C4-2B (cell line): Measurements from ENCODE around the gene CNTFR.

Experiments
- H3K27ac ChIP-seq: fragments of 450-650 bp; 2 replicates; pipeline ENCODE4 v1.5.1; 2017
- ZFX ChIP-seq: fragments of 450-650 bp; IDR thresholded peaks from 2 replicates; pipeline ENCODE4 v1.6.1; 2017
- TF ChIP-seq, protein P1 (sequence below): fragments of 450-650 bp; conservative IDR thresholded peaks from 2 replicates; pipeline ENCODE4 v1.5.1; 2017; ENCODE audit warnings: mild to moderate bottlenecking

CNTFR gene

GRCh38 chr9:34577400-34578240 is 11.9 kb downstream of the CNTFR start:
- no peak overlapping the region for H3K27ac ChIP-seq

DNA sequence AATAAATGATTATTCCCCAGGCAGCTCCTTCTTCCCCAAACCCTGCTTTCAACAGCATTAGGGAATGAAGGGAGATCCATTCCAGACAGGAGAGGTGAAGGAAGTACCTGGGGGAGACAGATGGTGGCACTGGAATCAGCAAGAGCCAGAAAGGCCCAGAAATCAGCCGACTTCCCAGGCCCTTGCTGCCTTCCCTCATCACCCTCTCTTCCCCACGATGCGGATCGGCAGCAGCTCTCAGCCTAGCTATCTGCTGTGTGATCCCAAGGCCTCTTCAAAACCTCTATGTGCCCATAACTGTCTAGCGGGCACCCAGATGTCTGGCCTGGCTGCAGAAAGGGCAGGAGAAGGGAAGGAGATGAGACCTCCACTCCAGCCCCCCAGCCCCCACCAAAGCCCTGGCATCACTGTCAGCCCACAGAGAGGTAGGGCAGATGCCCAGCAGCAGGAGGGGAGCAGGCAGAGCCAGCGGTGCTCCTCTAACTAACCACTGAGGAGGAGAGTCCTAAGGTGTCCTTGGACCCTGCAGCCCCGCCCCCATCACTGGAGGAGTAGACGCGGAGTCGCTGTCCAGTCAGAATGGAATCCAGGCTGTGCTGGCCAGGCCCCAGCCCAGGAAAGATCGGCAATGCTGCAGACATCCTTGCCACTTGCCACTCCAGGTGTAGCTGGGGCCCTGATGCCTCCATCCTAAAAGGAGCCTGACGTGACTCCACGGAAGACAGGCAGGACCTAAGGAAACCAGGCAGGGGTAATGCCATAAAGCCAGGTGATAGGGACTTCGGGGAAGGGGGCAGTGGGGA is 12.7 kb downstream of the CNTFR start:
- TF ChIP-seq, protein P1, sequence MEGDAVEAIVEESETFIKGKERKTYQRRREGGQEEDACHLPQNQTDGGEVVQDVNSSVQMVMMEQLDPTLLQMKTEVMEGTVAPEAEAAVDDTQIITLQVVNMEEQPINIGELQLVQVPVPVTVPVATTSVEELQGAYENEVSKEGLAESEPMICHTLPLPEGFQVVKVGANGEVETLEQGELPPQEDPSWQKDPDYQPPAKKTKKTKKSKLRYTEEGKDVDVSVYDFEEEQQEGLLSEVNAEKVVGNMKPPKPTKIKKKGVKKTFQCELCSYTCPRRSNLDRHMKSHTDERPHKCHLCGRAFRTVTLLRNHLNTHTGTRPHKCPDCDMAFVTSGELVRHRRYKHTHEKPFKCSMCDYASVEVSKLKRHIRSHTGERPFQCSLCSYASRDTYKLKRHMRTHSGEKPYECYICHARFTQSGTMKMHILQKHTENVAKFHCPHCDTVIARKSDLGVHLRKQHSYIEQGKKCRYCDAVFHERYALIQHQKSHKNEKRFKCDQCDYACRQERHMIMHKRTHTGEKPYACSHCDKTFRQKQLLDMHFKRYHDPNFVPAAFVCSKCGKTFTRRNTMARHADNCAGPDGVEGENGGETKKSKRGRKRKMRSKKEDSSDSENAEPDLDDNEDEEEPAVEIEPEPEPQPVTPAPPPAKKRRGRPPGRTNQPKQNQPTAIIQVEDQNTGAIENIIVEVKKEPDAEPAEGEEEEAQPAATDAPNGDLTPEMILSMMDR, result no peak
- TF ChIP-seq ZFX, result no peak
- no peak overlapping the region for H3K27ac ChIP-seq

More at GRCh38 chr9:34577400-34578240, 11.9 kb downstream of the CNTFR start:
- TF ChIP-seq ZFX, result no peak
- TF ChIP-seq, protein P1, result no peak

DNA sequence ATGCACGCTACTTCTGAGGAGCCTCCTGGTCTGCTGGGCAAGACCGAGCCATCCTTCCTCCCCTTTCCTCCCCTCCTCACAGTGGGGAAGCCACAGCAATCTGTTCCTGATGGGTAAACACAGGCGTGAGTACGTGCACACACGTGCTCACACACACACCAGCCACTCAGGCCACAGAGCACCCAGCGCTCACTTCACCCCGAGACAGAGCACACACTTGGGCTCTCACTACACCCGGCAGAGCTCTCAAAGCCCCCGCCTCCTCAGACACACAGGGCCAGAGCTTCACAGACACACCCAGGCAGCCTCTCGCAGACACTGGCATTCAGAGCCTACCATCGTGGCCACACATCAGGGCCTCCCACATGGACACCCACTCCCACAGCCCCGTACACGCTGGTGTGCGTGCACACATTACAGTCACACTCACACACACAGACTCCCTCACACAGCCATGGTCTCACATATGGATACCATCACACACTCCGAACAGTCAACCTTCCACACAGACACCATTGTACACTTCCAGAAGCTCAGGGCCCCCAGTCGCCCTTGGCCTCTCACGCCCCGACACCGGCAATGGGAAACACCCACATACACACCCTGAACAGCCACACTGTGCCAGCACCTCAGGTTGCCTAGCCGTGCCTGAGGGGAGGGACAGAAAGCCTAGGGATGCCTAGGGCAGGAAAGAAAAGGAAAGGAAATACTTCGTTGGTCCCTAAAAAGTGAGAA is 13.5 kb downstream of the CNTFR start:
- no peak overlapping the region for H3K27ac ChIP-seq
- TF ChIP-seq, protein P1, result no peak
- no peak for TF ChIP-seq ZFX

DNA sequence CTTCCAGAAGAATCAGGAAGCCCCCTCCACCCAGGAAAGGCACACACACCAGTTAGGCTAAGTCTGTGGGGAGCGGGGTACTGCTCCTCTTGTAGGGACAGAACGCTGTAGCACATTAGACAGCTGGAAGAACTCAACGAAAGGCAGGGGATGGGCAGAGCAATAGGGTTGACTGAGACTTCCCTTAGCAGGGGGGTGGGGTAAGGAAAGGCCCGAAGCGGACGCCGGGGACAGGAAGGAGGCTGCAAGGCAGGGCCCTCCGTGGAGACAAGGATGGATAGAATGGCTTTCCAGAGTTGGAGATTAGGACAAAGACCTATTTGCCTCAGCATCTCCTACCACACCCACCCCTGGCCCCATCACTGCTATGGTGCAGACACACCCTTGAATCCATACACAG is 14.3 kb downstream of the CNTFR start:
- no peak for TF ChIP-seq ZFX
- TF ChIP-seq, protein P1, result no peak
- H3K27ac ChIP-seq, result no peak overlapping the region

DNA sequence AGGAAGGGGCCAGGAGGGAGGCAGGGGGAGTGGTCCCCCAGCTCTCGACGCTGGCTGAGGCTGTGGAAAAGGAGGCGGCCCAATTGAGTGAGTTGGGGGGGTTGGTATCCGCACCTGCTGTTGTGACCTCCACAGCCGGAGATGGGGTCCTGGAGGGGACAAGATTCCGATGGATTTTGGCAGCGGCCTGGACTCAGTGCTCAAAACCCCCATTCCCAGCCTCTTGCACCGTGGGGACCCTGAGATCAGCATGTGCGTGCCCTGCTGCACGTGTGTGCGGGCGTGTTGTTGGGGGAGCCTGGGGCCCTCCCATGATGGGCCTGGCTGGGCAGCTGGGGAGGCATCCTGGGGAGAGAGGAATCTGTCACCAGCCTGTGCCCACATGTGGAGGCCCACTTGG is 15.0 kb downstream of the CNTFR start:
- no peak overlapping the region for H3K27ac ChIP-seq
- TF ChIP-seq, protein P1, result no peak
- TF ChIP-seq ZFX, result no peak

- H3K27ac ChIP-seq, result no peak overlapping the region
- TF ChIP-seq, protein P1, result no peak
- TF ChIP-seq ZFX, result no peak
Measured at GRCh38 chr9:34573599-34574325, 15.8 kb downstream of the CNTFR start.
